SU-DHL-6 (cell line): ENCODE data around the gene RSPH9.

ENCODE experiments used
- H2AFZ ChIP-seq: fragments of 200-600 bp; sonication (generic); 2 replicates; pipeline ENCODE4 v1.6.1; 2014; ENCODE audit warnings: low read depth, mild to moderate bottlenecking, moderate library complexity, mixed read lengths, antibody characterized with exemption, low read length; ENCODE audit not compliant: severe bottlenecking
- H3F3A ChIP-seq: fragments of 200-600 bp; shearing (Covaris generic); 2 replicates; pipeline ENCODE4 v1.6.0; 2016; ENCODE audit warnings: antibody characterized with exemption, mild to moderate bottlenecking; ENCODE audit not compliant: insufficient read depth
- H3K27ac ChIP-seq: fragments of 200-600 bp; sonication (generic); 2 replicates; pipeline ENCODE4 v1.5.1; 2016; ENCODE audit warnings: low read depth, mild to moderate bottlenecking, low read length, moderate library complexity, mixed read lengths
- H3K27me3 ChIP-seq: fragments of 200-600 bp; sonication (generic), shearing (Covaris generic); 2 replicates; pipeline ENCODE4 v1.6.0; 2014; ENCODE audit warnings: mild to moderate bottlenecking, low read length
- H3K36me3 ChIP-seq: fragments of 200-600 bp; sonication (generic); 2 replicates; pipeline ENCODE4 v1.6.1; 2014; ENCODE audit warnings: mild to moderate bottlenecking, low read length, mixed read lengths
- H3K4me2 ChIP-seq: fragments of 300-600, 200-600 bp; shearing (Covaris generic), sonication (generic); 2 replicates; pipeline ENCODE4 v1.6.0; 2014; ENCODE audit warnings: low read length, low read depth, mild to moderate bottlenecking; ENCODE audit not compliant: poor library complexity, severe bottlenecking
- H3K4me3 ChIP-seq: fragments of 200-600 bp; sonication (generic); 2 replicates; pipeline ENCODE4 v1.5.1; 2014; ENCODE audit warnings: antibody characterized with exemption, low read length, mild to moderate bottlenecking, mixed read lengths; ENCODE audit not compliant: insufficient read depth, poor library complexity, severe bottlenecking
- H3K79me2 ChIP-seq: fragments of 200-600 bp; sonication (generic); 2 replicates; pipeline ENCODE4 v1.6.1; 2014; ENCODE audit warnings: mild to moderate bottlenecking, low read length, moderate library complexity; ENCODE audit not compliant: insufficient read depth
- H3K9ac ChIP-seq: fragments of 200-600 bp; sonication (generic); 2 replicates; pipeline ENCODE4 v1.7.0; 2014; ENCODE audit warnings: mild to moderate bottlenecking, low read length
- H3K9me2 ChIP-seq: fragments of 200-600 bp; sonication (generic); replicated peaks from 2 replicates; pipeline ENCODE4 v1.6.1; 2014; ENCODE audit warnings: low read length; ENCODE audit not compliant: insufficient read depth
- H3K9me3 ChIP-seq: fragments of 200-600 bp; sonication (generic); 2 replicates; pipeline ENCODE4 v1.6.1; 2014; ENCODE audit warnings: low read length, mixed read lengths; ENCODE audit not compliant: insufficient read depth
- H4K20me1 ChIP-seq: fragments of 200-600 bp; sonication (generic); 2 replicates; pipeline ENCODE4 v1.6.1; 2014; ENCODE audit warnings: low read depth, mild to moderate bottlenecking, antibody characterized with exemption, low read length, moderate library complexity, mixed read lengths
- EZH2phosphoT487 ChIP-seq: fragments of 200-600 bp; sonication (generic), shearing (Covaris generic); conservative IDR thresholded peaks from 2 replicates; pipeline ENCODE4 v1.6.1; 2018; ENCODE audit warnings: mild to moderate bottlenecking, antibody characterized with exemption, low read length, moderate library complexity, mixed read lengths
- TF ChIP-seq, protein P1 (sequence below): fragments of 200-600 bp; sonication (generic); IDR thresholded peaks from one replicate; pipeline ENCODE4 v1.5.1; 2017; ENCODE audit warnings: antibody characterized with exemption, mild to moderate bottlenecking, low read length, moderate library complexity; ENCODE audit not compliant: insufficient read depth, poor library complexity, severe bottlenecking

RSPH9 gene

DNA sequence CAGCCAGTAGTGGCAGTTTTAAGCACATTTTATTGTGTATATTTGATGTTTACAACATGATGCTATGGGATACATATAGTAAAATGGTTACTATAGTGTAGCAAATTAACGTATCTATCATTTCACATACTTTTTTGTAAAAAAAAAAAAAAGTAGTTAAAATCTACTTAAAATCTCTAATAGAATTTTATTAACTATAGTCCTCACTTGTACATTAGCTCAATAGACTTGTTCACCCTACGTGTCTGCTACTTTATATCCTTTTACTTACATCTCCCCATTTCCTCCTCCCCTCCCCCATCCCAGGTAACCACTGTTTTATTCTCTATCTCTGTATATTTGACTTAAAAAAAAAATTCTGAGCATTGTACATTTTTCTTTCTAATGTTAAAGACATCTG, 38.8 kb upstream of the RSPH9 start:
- no peaks in the 10 kb centered on the region for H3K27me3 ChIP-seq
- no peak overlapping the region for H2AFZ ChIP-seq
- no peaks in the 10 kb centered on the region for H3K9me2 ChIP-seq
- peaks cover 9% of the 10 kb centered on the region; the same call in 1 of the 2 replicates for H3K79me2 ChIP-seq
- TF ChIP-seq, protein P1, sequence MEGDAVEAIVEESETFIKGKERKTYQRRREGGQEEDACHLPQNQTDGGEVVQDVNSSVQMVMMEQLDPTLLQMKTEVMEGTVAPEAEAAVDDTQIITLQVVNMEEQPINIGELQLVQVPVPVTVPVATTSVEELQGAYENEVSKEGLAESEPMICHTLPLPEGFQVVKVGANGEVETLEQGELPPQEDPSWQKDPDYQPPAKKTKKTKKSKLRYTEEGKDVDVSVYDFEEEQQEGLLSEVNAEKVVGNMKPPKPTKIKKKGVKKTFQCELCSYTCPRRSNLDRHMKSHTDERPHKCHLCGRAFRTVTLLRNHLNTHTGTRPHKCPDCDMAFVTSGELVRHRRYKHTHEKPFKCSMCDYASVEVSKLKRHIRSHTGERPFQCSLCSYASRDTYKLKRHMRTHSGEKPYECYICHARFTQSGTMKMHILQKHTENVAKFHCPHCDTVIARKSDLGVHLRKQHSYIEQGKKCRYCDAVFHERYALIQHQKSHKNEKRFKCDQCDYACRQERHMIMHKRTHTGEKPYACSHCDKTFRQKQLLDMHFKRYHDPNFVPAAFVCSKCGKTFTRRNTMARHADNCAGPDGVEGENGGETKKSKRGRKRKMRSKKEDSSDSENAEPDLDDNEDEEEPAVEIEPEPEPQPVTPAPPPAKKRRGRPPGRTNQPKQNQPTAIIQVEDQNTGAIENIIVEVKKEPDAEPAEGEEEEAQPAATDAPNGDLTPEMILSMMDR, result no peak
- no peak for TF ChIP-seq EZH2phosphoT487
- H3K9me3 ChIP-seq, result no peaks in the 10 kb centered on the region
- no peaks in the 10 kb centered on the region for H4K20me1 ChIP-seq
- H3K4me2 ChIP-seq, result no peak overlapping the region
- H3F3A ChIP-seq, result peaks cover 60% of the 10 kb centered on the region
- H3K27ac ChIP-seq, result no peak overlapping the region
- no peak overlapping the region for H3K9ac ChIP-seq
- H3K36me3 ChIP-seq, result peaks cover 76% of the 10 kb centered on the region
- H3K4me3 ChIP-seq, result no peak overlapping the region

DNA sequence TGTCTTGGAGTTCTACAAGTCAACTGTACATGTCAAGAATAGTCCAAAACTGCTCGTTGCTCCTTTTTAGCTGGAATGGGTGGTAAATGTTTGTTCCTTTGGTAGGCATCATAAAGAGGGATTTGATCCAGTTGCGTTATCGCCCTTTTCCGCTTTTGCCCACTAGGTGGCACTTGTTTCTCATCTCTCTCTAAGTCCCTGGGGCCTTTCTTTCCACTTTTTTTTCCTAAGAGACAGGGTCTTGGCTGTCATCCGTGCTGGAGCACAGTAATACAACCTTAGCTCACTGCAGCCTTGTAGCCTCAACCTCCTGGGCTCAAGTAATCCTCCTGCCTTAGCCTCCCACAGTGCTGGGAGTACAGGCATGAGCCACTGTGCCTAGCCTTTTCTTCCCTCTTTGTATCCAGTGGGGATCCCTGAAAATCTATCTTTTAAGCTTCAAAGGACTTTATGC, 36.5 kb upstream of the RSPH9 start:
- Histone ChIP-seq H3K9ac (no peak overlapping the region), H3F3A (peaks cover 63% of the 10 kb centered on the region), H4K20me1 (no peaks in the 10 kb centered on the region), H2AFZ (no peak overlapping the region), H3K27me3 (no peaks in the 10 kb centered on the region), H3K36me3 (peaks cover 75% of the 10 kb centered on the region), H3K79me2 (peaks cover 9% of the 10 kb centered on the region; the same call in 1 of the 2 replicates), H3K4me2 (no peak overlapping the region), H3K4me3 (no peak overlapping the region), H3K9me2 (no peaks in the 10 kb centered on the region), H3K27ac (no peak overlapping the region), H3K9me3 (no peaks in the 10 kb centered on the region)
- TF ChIP-seq, protein P1, result peak; percentile 98
- TF ChIP-seq EZH2phosphoT487, result no peak

DNA sequence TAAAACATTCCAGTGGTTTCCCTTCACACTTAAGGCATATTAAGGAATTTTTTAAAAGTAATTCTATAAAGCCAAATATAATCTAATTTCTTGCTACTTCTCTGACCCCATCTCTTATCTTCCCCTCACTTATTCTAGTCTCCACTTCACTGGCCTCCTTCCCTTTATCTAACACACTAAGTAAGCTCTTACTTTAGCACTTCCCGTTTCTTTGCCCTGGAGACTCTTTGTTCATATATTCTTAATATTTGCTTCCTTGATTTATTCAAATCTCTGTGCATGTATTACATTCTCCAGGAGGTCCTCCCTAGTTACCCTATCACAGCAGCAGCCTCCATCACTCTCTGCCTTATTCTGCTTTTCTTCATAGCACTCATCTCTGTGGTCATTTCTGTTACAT, 36.0 kb upstream of the RSPH9 start:
- Histone ChIP-seq H3K27ac (no peak overlapping the region), H3K9me3 (no peaks in the 10 kb centered on the region), H3F3A (peaks cover 64% of the 10 kb centered on the region)

More for the DNA sequence above, 36.0 kb upstream of the RSPH9 start:
- Histone ChIP-seq H3K9me2 (no peaks in the 10 kb centered on the region), H3K36me3 (peaks cover 75% of the 10 kb centered on the region), H2AFZ (no peak overlapping the region), H3K79me2 (peaks cover 9% of the 10 kb centered on the region; the same call in 1 of the 2 replicates), H3K4me2 (no peak overlapping the region), H4K20me1 (no peaks in the 10 kb centered on the region), H3K27me3 (no peaks in the 10 kb centered on the region), H3K4me3 (no peak overlapping the region), H3K9ac (no peak overlapping the region)
- TF ChIP-seq, protein P1, result no peak
- no peak for TF ChIP-seq EZH2phosphoT487
